Ectodermal cell (in vitro differentiated cells): ENCODE results near the gene PPARA.
"Not testable (repeated sequence)": the region's sequence is repeated elsewhere in the genome, so short reads cannot be mapped to it uniquely, and the experiment has no call there.

Experiments
- H3K27ac ChIP-seq: 2 replicates; pipeline ENCODE4 v1.7.0; 2013; ENCODE audit warnings: mild to moderate bottlenecking, low read depth, low read length; ENCODE audit not compliant: insufficient read depth, poor library complexity, severe bottlenecking
- H3K27me3 ChIP-seq: 2 replicates; pipeline ENCODE4 v1.7.0; 2013; ENCODE audit warnings: mild to moderate bottlenecking, low read length; ENCODE audit not compliant: insufficient read depth, control insufficient read depth, poor library complexity, severe bottlenecking
- H3K36me3 ChIP-seq: one replicate; pipeline ENCODE4 v1.7.0; 2013; ENCODE audit warnings: low read length; ENCODE audit not compliant: control insufficient read depth, insufficient read depth
- H3K4me1 ChIP-seq: one replicate; pipeline ENCODE4 v1.7.0; 2013; ENCODE audit warnings: low read length; ENCODE audit not compliant: control insufficient read depth, insufficient read depth
- H3K4me3 ChIP-seq: 2 replicates; pipeline ENCODE4 v1.7.0; 2013; ENCODE audit warnings: low read depth, low read length, control low read depth; ENCODE audit not compliant: insufficient read depth
- H3K9me3 ChIP-seq: 2 replicates; pipeline ENCODE4 v1.7.0; 2013; ENCODE audit warnings: mild to moderate bottlenecking, low read length, moderate library complexity; ENCODE audit not compliant: control insufficient read depth
- WGBS, 2 experiments: methylation state at CpG; one replicate each; pipeline ENCODE4 v1.1.7; 2013; ENCODE audit warnings: missing lambda C conversion rate in 2 of 2; 5-methylcytosine and 5-hydroxymethylcytosine counted together

The PPARA gene

GRCh38 chr22:46128606-46129005 is 21.7 kb upstream of the PPARA start:
- H3K9me3 ChIP-seq, result no peaks in the 10 kb centered on the region
- no peaks in the 10 kb centered on the region for H3K4me1 ChIP-seq
- no peak overlapping the region for H3K27ac ChIP-seq
- H3K4me3 ChIP-seq, result no peak overlapping the region
- H3K36me3 ChIP-seq, result no peaks in the 10 kb centered on the region
- no peaks in the 10 kb centered on the region for H3K27me3 ChIP-seq
- 90 to 91% methylated on average over 12 of the region's 12 CpGs for WGBS, 2 experiments

- WGBS, 2 experiments, result 93 to 95% methylated on average over 26 of the region's 26 CpGs
Observed at GRCh38 chr22:46129390-46130041, 20.8 kb upstream of the PPARA start.

GRCh38 chr22:46131151-46131587 is 19.2 kb upstream of the PPARA start:
- no peak overlapping the region for H3K27ac ChIP-seq
- no peaks in the 10 kb centered on the region for H3K27me3 ChIP-seq
- H3K4me3 ChIP-seq, result no peak overlapping the region
- no peaks in the 10 kb centered on the region for H3K36me3 ChIP-seq
- 41 to 47% methylated on average over 13 of the region's 13 CpGs for WGBS, 2 experiments
- no peaks in the 10 kb centered on the region for H3K9me3 ChIP-seq
- H3K4me1 ChIP-seq, result no peaks in the 10 kb centered on the region

More at GRCh38 chr22:46129390-46130041, 20.8 kb upstream of the PPARA start:
- no peaks in the 10 kb centered on the region for H3K36me3 ChIP-seq
- no peak overlapping the region for H3K4me3 ChIP-seq
- H3K27me3 ChIP-seq, result no peaks in the 10 kb centered on the region
- no peaks in the 10 kb centered on the region for H3K9me3 ChIP-seq
- H3K27ac ChIP-seq, result no peak overlapping the region
- no peaks in the 10 kb centered on the region for H3K4me1 ChIP-seq

- not testable (repeated sequence) for H3K27ac ChIP-seq, H3K36me3 ChIP-seq, H3K9me3 ChIP-seq, H3K27me3 ChIP-seq, H3K4me1 ChIP-seq, H3K4me3 ChIP-seq
- 93 to 94% methylated on average over 12 of the region's 12 CpGs for WGBS, 2 experiments
Observed at GRCh38 chr22:46132193-46132829, 18.0 kb upstream of the PPARA start.

GRCh38 chr22:46132830-46133587 is 17.3 kb upstream of the PPARA start:
- Histone ChIP-seq H3K4me3 (no peak overlapping the region), H3K27me3 (no peaks in the 10 kb centered on the region), H3K4me1 (no peaks in the 10 kb centered on the region), H3K9me3 (no peaks in the 10 kb centered on the region), H3K36me3 (no peaks in the 10 kb centered on the region), H3K27ac (no peak overlapping the region)
- WGBS, 2 experiments, result 88 to 90% methylated on average over 19 of the region's 19 CpGs

- WGBS, 2 experiments, result 87 to 89% methylated on average over 4 of the region's 4 CpGs
- H3K27ac ChIP-seq, result no peak overlapping the region
Observed at GRCh38 chr22:46133588-46133855, 16.8 kb upstream of the PPARA start.

GRCh38 chr22:46134111-46134705 is 16.1 kb upstream of the PPARA start:
- Histone ChIP-seq H3K4me1 (no peaks in the 10 kb centered on the region), H3K27ac (no peak overlapping the region), H3K36me3 (no peaks in the 10 kb centered on the region), H3K27me3 (no peaks in the 10 kb centered on the region), H3K4me3 (no peak overlapping the region), H3K9me3 (no peaks in the 10 kb centered on the region)
- 90 to 91% methylated on average over 15 of the region's 15 CpGs for WGBS, 2 experiments

More at GRCh38 chr22:46133588-46133855, 16.8 kb upstream of the PPARA start:
- Histone ChIP-seq H3K4me3 (no peak overlapping the region), H3K9me3 (no peaks in the 10 kb centered on the region), H3K27me3 (no peaks in the 10 kb centered on the region), H3K4me1 (no peaks in the 10 kb centered on the region), H3K36me3 (no peaks in the 10 kb centered on the region)

- Histone ChIP-seq H3K9me3 (no peaks in the 10 kb centered on the region), H3K4me1 (no peaks in the 10 kb centered on the region), H3K36me3 (no peaks in the 10 kb centered on the region), H3K27ac (no peak overlapping the region), H3K4me3 (no peak overlapping the region), H3K27me3 (no peaks in the 10 kb centered on the region)
- WGBS, 2 experiments, result 93 to 94% methylated on average over 26 of the region's 26 CpGs
Observed at GRCh38 chr22:46135611-46136485, 14.5 kb upstream of the PPARA start.

GRCh38 chr22:46136486-46137217 is 13.7 kb upstream of the PPARA start:
- Histone ChIP-seq H3K36me3 (no peaks in the 10 kb centered on the region), H3K27ac (no peak overlapping the region), H3K4me3 (no peak overlapping the region), H3K4me1 (no peaks in the 10 kb centered on the region), H3K9me3 (no peaks in the 10 kb centered on the region), H3K27me3 (no peaks in the 10 kb centered on the region)
- 88 to 91% methylated on average over 24 of the region's 24 CpGs for WGBS, 2 experiments
